Stimulated activated CD4-positive, alpha-beta T cell treated with anti-CD3 and anti-CD28 coated beads, Interleukin-4, amount 100 ng/mL, for 24 hours (primary cell): ENCODE measurements around the gene THNSL1.
"Not testable (repeated sequence)": the region's sequence is repeated elsewhere in the genome, so short reads cannot be mapped to it uniquely, and the experiment has no call there.

Experiments
- DNase-seq: peaks from one replicate; pipeline ENCODE4 v3.0.0-alpha.2; 2020

THNSL1 gene

DNA sequence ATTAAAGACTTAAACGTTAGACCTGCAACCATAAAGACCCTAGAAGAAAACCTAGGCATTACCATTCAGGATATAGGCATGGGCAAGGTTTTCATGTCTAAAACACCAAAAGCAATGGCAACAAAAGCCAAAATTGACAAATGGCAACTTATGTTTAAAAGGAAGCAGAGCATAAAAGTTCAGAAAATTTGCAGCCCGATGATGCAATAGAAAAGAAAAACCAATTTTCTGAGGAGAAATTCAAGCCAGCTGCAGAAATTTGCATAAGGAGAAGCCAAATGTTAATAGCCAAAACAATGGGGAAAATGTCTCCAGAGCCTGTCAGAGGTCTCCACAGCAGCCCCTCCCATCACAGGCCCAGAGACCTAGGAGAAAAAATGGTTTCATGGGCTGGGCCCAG is 4.8 kb upstream of the THNSL1 start:
- DNase-seq = not testable (repeated sequence)

DNA sequence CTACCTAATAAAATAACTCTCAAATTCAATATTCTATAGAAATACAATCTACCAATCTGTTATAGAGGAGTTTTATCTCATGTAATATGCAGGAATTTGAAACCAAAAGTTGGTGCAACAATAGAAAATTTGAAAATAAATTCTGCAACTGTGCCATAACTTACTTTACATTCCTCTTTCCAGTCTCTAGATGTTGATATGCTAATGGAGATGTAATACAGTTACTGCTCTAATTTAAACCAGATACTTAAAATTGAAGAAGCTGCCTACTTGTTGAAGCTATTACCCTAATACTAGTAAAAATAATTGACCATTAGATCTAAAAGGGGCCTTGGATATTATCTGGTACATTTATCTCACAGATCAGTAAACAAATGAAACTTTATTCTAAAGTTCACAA is 1.8 kb upstream of the THNSL1 start:
- no peak for DNase-seq

- peak; percentile 95 for DNase-seq
These were observed 510 bp upstream of the THNSL1 start, which contains the start of gene ENKUR for GRCh38 chr10:25015828-25016375. TSS of gene ENKUR (minus strand) at chr10:25016158. CDS start at chr10:25015936, 222 bp downstream.

GRCh38 chr10:25017154-25017590 is 760 bp downstream of the THNSL1 start:
- DNase-seq = peak; percentile 23

DNA sequence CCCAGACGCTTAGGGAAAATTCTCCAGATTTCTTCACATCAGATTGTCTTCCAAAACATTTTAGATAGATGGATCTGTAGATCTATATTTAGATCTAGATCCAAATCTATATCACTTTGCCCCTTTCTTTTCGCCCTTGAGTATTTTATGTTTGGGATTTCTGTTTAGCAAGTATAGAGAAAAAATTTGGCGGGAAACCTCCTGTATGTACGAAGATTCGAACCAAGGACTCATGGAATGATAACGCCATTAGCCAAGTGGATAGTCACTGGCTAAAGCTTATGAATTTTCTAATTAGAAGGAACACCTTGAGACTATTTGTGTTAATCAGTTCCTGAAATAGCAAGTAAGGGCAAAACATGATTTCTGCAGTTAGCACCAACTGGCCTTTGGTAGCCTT is 1.2 kb downstream of the THNSL1 start:
- no peak for DNase-seq

DNA sequence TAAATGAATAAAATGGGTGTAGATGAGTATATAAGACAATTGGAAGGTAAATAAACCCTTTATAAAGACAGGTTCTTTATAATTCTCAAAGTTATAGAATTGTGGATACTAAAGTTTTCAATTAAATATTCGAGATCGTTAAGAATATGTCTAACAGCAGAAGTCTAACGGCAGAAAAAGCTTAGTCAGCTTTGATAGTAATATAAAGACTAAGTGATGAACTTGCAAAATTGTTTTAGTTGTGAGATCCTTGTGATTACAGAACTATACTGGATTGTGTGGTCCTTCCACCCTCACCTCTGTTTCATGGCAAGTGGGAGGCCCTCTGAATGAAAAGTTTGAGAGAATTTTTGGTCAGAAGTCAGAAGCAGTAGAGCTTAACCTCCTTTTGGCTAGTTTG is 2.3 kb downstream of the THNSL1 start:
- DNase-seq = no peak

GRCh38 chr10:25023278-25023677 is 6.9 kb downstream of the THNSL1 start:
- no peak for DNase-seq

DNA sequence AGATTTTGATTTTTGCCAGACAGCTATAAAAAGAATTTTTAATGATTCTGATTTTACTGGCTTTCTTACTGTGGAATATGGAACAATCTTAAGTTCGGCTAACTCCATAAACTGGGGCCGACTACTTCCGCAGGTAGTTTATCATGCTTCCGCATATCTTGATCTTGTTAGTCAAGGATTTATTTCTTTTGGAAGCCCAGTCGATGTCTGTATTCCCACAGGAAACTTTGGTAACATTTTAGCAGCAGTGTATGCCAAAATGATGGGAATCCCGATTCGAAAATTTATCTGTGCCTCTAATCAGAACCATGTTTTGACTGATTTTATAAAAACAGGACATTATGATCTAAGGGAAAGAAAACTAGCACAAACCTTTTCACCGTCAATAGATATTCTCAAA is 8.1 kb downstream of the THNSL1 start:
- DNase-seq = no peak

DNA sequence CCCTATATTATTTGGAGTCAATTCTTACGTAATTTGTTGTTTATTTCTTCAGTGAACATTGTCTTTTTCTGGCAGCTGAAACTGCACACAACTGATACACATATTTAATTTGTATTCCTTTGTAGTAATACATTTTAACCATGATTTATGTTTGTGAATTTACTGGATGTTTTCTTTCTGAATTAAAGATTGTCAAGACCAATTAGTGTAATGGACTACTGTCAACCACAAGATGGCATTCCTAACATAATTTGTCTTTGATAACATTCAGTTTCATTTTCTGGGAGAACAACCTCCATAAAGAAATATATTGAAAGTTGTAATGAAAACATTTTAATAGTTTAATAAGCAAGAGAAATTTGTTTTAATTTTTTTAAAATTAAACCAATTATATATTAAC is 10.1 kb downstream of the THNSL1 start:
- no peak for DNase-seq

DNA sequence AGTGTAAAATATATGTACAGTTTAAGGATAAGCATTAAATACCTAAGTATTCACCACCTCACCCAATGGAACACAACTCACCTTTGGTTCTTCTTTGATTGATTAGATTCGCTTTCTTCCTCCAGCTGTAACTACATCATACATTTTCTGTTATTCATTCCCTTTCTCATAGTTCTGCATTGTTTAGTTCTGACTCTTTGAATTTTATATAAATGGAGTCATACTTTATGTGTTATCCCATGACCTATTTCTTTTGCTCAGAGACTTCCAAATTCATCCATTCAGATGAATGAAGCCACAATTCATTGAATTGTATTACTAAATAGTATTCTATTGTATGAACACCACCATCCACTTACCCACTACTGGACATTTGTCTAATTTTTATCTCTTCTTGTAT is 12.3 kb downstream of the THNSL1 start:
- no peak for DNase-seq

DNA sequence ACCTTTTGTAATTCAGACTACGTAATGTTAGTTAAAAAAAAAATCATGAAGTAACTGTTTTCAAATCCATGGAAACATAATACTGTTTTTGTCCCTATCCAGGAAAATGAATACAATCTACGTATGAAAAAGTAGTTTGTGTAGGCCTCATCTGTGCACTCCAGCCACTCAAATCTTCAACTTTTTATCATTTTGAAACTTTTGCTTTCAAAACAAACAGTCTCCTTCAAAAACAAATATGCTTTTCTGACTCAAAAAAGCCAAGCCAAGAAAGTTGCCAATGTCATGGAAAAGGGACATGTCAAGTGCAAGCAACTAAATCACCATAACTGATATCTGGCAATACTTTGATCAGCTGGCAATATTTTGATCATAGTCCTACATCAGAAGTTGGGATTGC is 13.1 kb downstream of the THNSL1 start:
- no peak for DNase-seq

DNA sequence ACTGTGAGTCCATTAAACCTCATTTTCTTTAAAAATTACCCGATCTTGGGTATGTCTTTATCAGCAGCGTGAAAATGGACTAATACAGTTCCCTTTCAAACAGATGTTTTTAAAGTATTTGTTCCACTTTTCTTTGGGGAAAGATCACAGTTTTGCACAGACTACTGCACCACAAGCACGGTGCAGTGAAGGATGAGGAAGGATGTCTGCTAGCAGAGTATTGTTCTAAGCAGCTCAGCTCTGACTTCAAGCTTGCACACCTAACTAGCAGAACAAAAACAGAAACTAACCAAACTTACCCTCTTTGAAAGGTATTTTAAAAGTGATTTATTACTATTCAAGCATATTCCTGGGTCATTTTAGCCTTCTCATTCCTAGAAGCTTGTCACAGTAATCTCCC is 20.0 kb downstream of the THNSL1 start:
- no peak for DNase-seq

DNA sequence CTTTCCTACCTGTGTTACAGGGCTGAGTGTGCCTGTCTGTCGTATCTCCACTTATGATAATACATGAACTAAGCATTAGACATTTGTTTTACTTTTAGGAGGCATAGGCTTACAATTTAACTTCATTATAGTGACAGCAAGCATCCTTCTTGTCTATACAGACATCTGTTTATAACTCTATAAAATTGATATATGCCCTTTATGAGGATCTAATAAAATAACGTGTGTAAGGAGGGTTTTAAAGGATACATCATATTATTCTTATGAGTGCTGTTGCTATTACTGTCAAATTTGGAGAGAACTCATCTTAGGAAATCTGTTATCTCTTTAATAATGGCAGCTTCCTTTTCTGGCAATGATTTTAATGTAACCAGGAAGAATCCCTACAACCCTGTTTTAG is 21.9 kb downstream of the THNSL1 start:
- DNase-seq = no peak

DNA sequence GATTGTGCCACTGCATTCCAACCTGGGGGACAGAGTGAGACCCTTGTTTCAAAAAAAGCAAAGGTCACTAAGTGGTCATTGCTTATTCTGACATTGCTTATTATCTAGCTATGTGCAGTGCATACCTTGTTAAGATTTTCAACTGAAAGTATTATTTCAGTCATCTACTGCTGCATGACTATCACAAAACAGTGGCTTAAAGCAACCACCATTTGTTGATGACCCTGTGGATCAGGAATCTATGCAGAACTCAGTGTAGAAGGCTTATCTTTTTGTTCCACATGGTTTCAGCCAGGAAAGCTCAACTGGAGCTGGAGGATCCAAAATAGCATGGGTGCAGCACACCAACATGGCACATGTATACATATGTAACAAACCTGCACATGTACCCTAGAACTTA is 23.1 kb downstream of the THNSL1 start:
- no peak for DNase-seq

DNA sequence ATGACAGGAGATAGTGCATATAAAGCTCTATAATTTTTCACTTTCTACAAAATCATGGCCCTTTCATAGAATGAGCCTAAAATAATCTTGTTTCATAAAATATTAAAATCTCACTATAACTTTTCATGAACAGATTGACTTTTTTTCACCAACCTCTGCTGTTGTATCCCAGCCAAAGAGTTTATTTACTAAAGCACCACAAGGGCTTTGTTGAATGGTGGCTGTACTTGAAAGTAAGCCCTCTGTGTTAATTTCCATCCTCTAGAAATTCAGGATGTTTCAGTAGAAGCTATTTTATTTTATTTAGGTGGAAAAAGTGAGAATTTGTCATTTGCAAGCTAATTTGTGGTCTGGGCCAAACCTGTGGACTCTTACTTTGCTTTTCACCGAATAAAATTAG is 30.2 kb downstream of the THNSL1 start:
- no peak for DNase-seq

- DNase-seq = no peak
These were observed 30.7 kb downstream of the THNSL1 start for GRCh38 chr10:25047088-25047487.

DNA sequence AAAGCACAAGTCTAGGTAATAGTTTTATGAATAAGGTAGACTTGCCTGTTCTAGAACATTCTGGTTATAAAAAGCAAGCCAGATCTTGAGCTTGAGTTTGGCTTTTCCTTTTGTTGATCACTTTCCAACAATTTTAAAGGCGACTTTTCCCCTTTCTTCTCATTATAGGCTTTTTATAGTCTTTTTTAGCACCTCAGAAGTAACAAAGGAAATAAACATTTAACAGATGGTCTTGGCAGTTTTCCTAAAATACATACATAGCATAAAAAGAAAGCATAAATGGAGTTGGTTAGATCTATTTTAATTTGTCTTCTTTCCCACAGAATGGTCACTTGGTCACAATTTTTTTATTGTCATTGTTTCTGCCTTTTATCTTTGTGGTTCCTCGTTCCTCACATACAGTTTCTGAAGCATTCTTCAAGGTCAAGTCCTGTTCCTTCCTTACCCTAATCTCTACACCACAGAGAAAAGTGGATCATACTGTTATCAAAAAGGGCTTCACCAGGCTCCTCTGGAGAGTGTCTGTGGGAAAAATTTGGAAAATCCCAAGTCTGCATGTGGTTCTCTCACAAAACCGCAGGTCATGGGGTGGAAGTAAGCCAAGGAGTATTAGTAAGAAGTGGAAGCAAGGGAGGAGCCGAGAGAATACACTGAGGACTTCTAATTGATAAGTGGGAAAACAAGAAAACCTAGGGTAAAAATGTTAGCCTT is 31.3 kb downstream of the THNSL1 start:
- DNase-seq = no peak

- no peak for DNase-seq
These were observed 32.0 kb downstream of the THNSL1 start for GRCh38 chr10:25048450-25048849.

- no peak for DNase-seq
These were observed 33.6 kb downstream of the THNSL1 start for GRCh38 chr10:25049966-25050365.

GRCh38 chr10:25050402-25050801 is 34.0 kb downstream of the THNSL1 start:
- DNase-seq = no peak

DNA sequence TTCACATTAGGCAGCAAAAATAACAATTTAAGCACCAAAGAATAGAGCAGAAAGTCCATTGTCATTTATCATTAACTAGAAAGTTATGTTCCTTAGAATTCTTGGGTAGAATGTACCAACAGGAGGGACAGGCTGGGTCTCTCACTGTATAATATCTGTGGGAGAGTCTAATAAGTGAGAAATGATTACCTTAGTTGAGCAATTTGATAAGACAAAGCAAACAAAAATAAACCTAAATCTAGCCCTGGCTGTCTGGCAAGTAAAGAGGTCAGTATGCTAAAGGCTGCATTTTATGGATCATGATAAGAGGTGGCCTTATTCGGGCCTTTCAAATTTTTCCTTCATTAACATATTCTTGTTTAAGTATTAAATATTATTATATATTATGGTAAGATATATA is 35.6 kb downstream of the THNSL1 start:
- DNase-seq = no peak

DNA sequence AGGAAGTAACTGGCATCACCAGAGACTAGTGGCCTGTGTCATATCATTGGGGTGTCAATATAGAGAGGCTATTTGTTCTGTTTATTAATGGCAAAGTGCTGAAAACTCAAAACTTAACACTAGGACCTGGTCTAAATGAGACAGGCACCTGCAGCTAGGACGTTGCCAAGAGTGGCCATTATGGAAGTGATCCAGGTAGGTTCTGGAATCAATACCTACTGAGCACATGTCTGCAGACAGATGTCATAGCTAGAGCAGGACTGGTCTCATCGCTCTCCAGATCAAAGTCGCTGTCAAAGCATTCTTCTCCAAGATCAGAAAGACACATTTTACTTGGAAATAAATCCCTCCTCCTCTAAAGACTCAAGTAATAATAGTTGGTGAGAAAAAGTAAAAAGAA is 40.3 kb downstream of the THNSL1 start:
- DNase-seq = no peak

DNA sequence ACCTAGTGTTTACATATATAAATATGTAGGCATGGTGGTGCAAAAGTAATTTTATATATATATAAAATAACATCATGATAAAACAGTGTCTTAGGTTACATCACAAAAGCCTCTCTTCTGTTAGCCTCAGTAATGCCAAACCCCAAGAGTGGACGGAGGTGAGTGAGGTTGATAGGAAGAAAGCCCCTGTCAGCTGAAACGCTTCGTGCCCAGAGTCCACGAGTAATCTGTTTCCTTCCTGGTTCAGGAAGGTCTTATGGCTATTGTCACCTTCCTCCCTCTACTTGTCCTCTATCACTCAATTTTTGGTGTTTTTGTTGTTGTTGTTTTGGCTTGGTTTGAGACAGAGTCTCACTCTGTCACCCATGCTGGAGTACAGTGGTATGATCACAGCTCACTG is 41.5 kb downstream of the THNSL1 start:
- DNase-seq = no peak

DNA sequence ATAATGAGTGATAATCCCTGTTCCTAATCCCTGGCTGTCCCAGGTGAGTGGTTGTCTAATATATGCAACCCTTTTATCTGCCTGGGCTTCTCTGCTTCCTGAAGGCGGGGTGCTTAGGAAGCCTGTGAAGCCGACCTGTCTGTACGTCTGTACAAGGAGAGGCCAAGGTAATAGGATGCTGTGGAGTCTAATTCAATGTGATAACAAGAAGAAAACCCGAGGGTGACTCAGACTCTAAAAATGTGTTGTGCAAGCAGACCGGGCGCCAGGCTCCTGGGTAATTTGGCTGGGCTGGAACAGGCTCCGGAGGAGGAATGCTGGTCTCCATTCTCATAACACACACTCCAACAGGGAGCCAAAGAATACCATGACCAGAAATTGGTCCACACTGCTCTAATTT is 43.6 kb downstream of the THNSL1 start:
- DNase-seq = no peak

- no peak for DNase-seq
These were observed 44.7 kb downstream of the THNSL1 start for GRCh38 chr10:25061125-25061524.
